ENCODE results near the gene RAI2.

Gene RAI2

GRCh38 chrX:17824980-17825379 is 36.1 kb downstream of the RAI2 start (continued):
- TF ChIP-seq ZBTB11 (tag by site-specific recombination; conservative IDR thresholded peaks at IDR 0.05; ENCODE audit: low read depth) (no peak), ZNF26 (tag by site-specific recombination; IDR thresholded peaks at IDR 0.05) (no peak), ELK4 (IDR thresholded peaks at IDR 0.05; ENCODE audit: borderline replicate concordance, low read depth, low read length) (no peak), ZNF10 (tag by site-specific recombination; IDR thresholded peaks at IDR 0.05) (no peak), ZNF426 (tag by site-specific recombination; IDR thresholded peaks at IDR 0.05) (no peak), ZNF148 (tag by site-specific recombination; IDR thresholded peaks at IDR 0.05; ENCODE audit: borderline replicate concordance) (no peak), ZNF335 (tag by site-specific recombination; conservative IDR thresholded peaks at IDR 0.05) (no peak), ZNF558 (tag by site-specific recombination; IDR thresholded peaks at IDR 0.05) (no peak), ZFHX2 (tag by site-specific recombination; conservative IDR thresholded peaks at IDR 0.05) (no peak), ZNF555 (tag by site-specific recombination; conservative IDR thresholded peaks at IDR 0.05) (no peak), ZNF302 (tag by site-specific recombination; IDR thresholded peaks at IDR 0.05; ENCODE audit: low read depth) (no peak)

- no peaks in the 10 kb centered on the region for H3K4me1 ChIP-seq (ENCODE audit: control insufficient read depth, insufficient read depth, low read length)
- no peak overlapping the region for H3K4me3 ChIP-seq (ENCODE audit: low read depth, low read length)
- H3K36me3 ChIP-seq (ENCODE audit: control insufficient read depth in 2 of 2, insufficient read depth in 1 of 2, low read length in 2 of 2): no peaks in the 10 kb centered on the region
- CTCF ChIA-PET: interaction anchor here (1.3 kb wide), 1 partner anchor 11 kb away, joined by 4 read pairs; no protein-coding TSS in a partner anchor
- no peaks in the 10 kb centered on the region for H3K9me3 ChIP-seq (ENCODE audit: control insufficient read depth, insufficient read depth, low read depth, low read length)
- no peak overlapping the region for H3K27ac ChIP-seq (ENCODE audit: extremely low read depth, low read depth, low read length)
- POLR2A ChIA-PET: no interaction called here
- TF ChIP-seq PRDM4 (tag by site-specific recombination; IDR thresholded peaks at IDR 0.05): no peak
- TF ChIP-seq ZNF610 (tag by site-specific recombination; IDR thresholded peaks at IDR 0.05; ENCODE audit: borderline replicate concordance): no peak
- no peak for TF ChIP-seq ZNF629 (tag by site-specific recombination; IDR thresholded peaks at IDR 0.05)
- TF ChIP-seq ZNF473 (tag by site-specific recombination; IDR thresholded peaks at IDR 0.05): no peak
- no peak for TF ChIP-seq ZNF433 (tag by site-specific recombination; IDR thresholded peaks at IDR 0.05; ENCODE audit: low read depth)
- TF ChIP-seq ZNF747 (tag by site-specific recombination; IDR thresholded peaks at IDR 0.05): no peak
- no peak for TF ChIP-seq ZNF16 (tag by site-specific recombination; IDR thresholded peaks at IDR 0.05; ENCODE audit: low read depth)
- TF ChIP-seq PATZ1 (tag by site-specific recombination; IDR thresholded peaks at IDR 0.05): no peak
- no peak for TF ChIP-seq ZNF677 (tag by site-specific recombination; IDR thresholded peaks at IDR 0.05)
- TF ChIP-seq SP3 (tag by site-specific recombination; IDR thresholded peaks at IDR 0.05): no peak
- no peak for TF ChIP-seq KLF1 (tag by site-specific recombination; IDR thresholded peaks at IDR 0.05)
- no peak for TF ChIP-seq ZBTB20 (tag by site-specific recombination; IDR thresholded peaks at IDR 0.05)
- TF ChIP-seq ZNF488 (tag by site-specific recombination; IDR thresholded peaks at IDR 0.05): no peak
Measured at GRCh38 chrX:17822351-17822750, 38.7 kb downstream of the RAI2 start.

Data from HEK293 (cell line).